Ureter (tissue), 1 donor: ENCODE results near the gene ISOC2. TPM values are rescaled to one million over a fixed set of nuclear protein-coding genes. Genes with fewer than 3 reads are reported as not detected.

Source experiments
- DNase-seq: peaks from one replicate; pipeline ENCODE4 v3.0.0-alpha.2; 2020; ENCODE audit warnings: low spot score
- total RNA-seq: library from RNA; stranded (reverse); gene quantifications from one replicate; pipeline ENCODE4 v1.2.4, GENCODE V29; 2023
- donor health status: DM: yes; HTN: yes; CAD: no.

ISOC2 gene
- total RNA-seq, 1 donor from 2014 or later: 48.4 TPM

- DNase-seq: peak; percentile 44
These were observed 28.5 kb upstream of the ISOC2 start for GRCh38 chr19:55489711-55490477.

- DNase-seq: peak; percentile 43
These were observed 27.7 kb upstream of the ISOC2 start for GRCh38 chr19:55488986-55489710.

- peak; percentile 51 for DNase-seq
These were observed 26.7 kb upstream of the ISOC2 start, which contains the start of gene SSC5D for GRCh38 chr19:55487924-55488687. SSC5D (plus strand) TSS chr19:55488436; CDS start chr19:55488590, 154 bp downstream.

GRCh38 chr19:55486971-55487923, 25.8 kb upstream of the ISOC2 start:
- DNase-seq: peak; percentile 73

GRCh38 chr19:55486043-55486970, 24.9 kb upstream of the ISOC2 start:
- DNase-seq: peak; percentile 47

- peak; percentile 45 for DNase-seq
These were observed 24.1 kb upstream of the ISOC2 start for GRCh38 chr19:55485439-55486011.

- peak; percentile 57 for DNase-seq
These were observed 23.4 kb upstream of the ISOC2 start, which contains the start of gene NAT14 for GRCh38 chr19:55484593-55485438. NAT14 (plus strand) TSS chr19:55485188; CDS start chr19:55485709, 521 bp downstream.

GRCh38 chr19:55483706-55484592, 22.5 kb upstream of the ISOC2 start:
- DNase-seq: peak; percentile 44

GRCh38 chr19:55482967-55483705, 21.7 kb upstream of the ISOC2 start:
- no peak for DNase-seq

- DNase-seq: no peak
These were observed 20.9 kb upstream of the ISOC2 start for GRCh38 chr19:55482156-55482961.

- DNase-seq: no peak
These were observed 20.3 kb upstream of the ISOC2 start for GRCh38 chr19:55481794-55482155.

- no peak for DNase-seq
These were observed 19.8 kb upstream of the ISOC2 start for GRCh38 chr19:55481148-55481793.

- DNase-seq: no peak
These were observed 18.2 kb upstream of the ISOC2 start for GRCh38 chr19:55479451-55480230.

GRCh38 chr19:55479045-55479444, 17.6 kb upstream of the ISOC2 start:
- DNase-seq: no peak

- DNase-seq: no peak
These were observed 16.9 kb upstream of the ISOC2 start for GRCh38 chr19:55478364-55478763.
